HG03521 (cell line): Measurements from ENCODE around the gene MTMR1.
A peak's percentile ranks its signal among the peaks of the same experiment; 100 is the strongest.

ENCODE experiments used
- ATAC-seq: cut with Tn5 transposase; IDR thresholded peaks from one replicate; pipeline ENCODE4 v1.9.1; 2021; ENCODE audit warnings: mild to moderate bottlenecking, moderate library complexity; ENCODE audit not compliant: unreplicated experiment

The MTMR1 gene

GRCh38 chrX:150761819-150762216 lies 68.6 kb downstream of the MTMR1 start:
- ATAC-seq: no peak

GRCh38 chrX:150762258-150763165 lies 69.3 kb downstream of the MTMR1 start:
- no peak for ATAC-seq

- no peak for ATAC-seq
Observed at GRCh38 chrX:150763303-150763797, 70.2 kb downstream of the MTMR1 start.

GRCh38 chrX:150763810-150764209 lies 70.6 kb downstream of the MTMR1 start:
- no peak for ATAC-seq

- no peak for ATAC-seq
Observed at GRCh38 chrX:150765237-150765636, 72.0 kb downstream of the MTMR1 start.

GRCh38 chrX:150765782-150766350 lies 72.7 kb downstream of the MTMR1 start:
- no peak for ATAC-seq

GRCh38 chrX:150766351-150767044 lies 73.3 kb downstream of the MTMR1 start:
- ATAC-seq: no peak

GRCh38 chrX:150767045-150767395 lies 73.8 kb downstream of the MTMR1 start:
- no peak for ATAC-seq

- no peak for ATAC-seq
Observed at GRCh38 chrX:150767475-150768131, 74.4 kb downstream of the MTMR1 start.

- ATAC-seq: no peak
Observed at GRCh38 chrX:150768132-150768485, 74.9 kb downstream of the MTMR1 start.

GRCh38 chrX:150768580-150769190 lies 75.5 kb downstream of the MTMR1 start:
- no peak for ATAC-seq

- no peak for ATAC-seq
Observed at GRCh38 chrX:150769408-150769807, 76.2 kb downstream of the MTMR1 start.

- ATAC-seq: no peak
Observed at GRCh38 chrX:150770623-150771022, 77.4 kb downstream of the MTMR1 start.

GRCh38 chrX:150771116-150771515 lies 77.9 kb downstream of the MTMR1 start:
- ATAC-seq: no peak

- peak; percentile 74 for ATAC-seq
Observed at GRCh38 chrX:150772150-150772970, 79.2 kb downstream of the MTMR1 start.

GRCh38 chrX:150773117-150773516 lies 79.9 kb downstream of the MTMR1 start:
- no peak for ATAC-seq

GRCh38 chrX:150773634-150774033 lies 80.4 kb downstream of the MTMR1 start:
- no peak for ATAC-seq

- ATAC-seq: no peak
Observed at GRCh38 chrX:150774798-150775568, 81.8 kb downstream of the MTMR1 start.
